ENCODE measurements around the gene SMIM10L1.

GRCh38 chr12:11171969-11172675, 1.1 kb downstream of the SMIM10L1 start:
- TF ChIP-seq REST (IDR thresholded peaks at IDR 0.05; ENCODE audit: insufficient replicate concordance, low read depth) = no peak
- TF ChIP-seq CTCF (IDR thresholded peaks at IDR 0.05; ENCODE audit: insufficient read depth, low read length) = no peak
- TF ChIP-seq GABPA (IDR thresholded peaks at IDR 0.05; ENCODE audit: low read depth) = no peak
- no peak for TF ChIP-seq POLR2AphosphoS5 (IDR thresholded peaks at IDR 0.05; ENCODE audit: low read depth)
- no peak for TF ChIP-seq SPI1 (IDR thresholded peaks at IDR 0.05; ENCODE audit: borderline replicate concordance, low read depth)

Measured in HL-60 (cell line).